Right lobe of liver (tissue), 4 donors: ENCODE results near the gene FAM163B.

Source experiments
- CTCF ChIP-seq, 4 donors: fragments of 200-600 bp in 3 of 4; fragments of 450-650 bp in 1 of 4; IDR thresholded peaks; one replicate each; pipeline versions ENCODE4 v1.5.1 to v1.8.0; 2016 to 2022; ENCODE audit warnings: antibody characterized with exemption in 4 of 4, mild to moderate bottlenecking in 2 of 4
- POLR2A ChIP-seq: fragments of 450-650 bp; IDR thresholded peaks from one replicate; pipeline ENCODE4 v1.6.1; 2017; ENCODE audit warnings: antibody characterized with exemption, mild to moderate bottlenecking
- donor health status: DM: no; HTN: no; CAD: no.
- donor health status: DM: no; HTN: no; CAD: no.
- donor health status: DM: no; HTN: yes; CAD: no.

DNA sequence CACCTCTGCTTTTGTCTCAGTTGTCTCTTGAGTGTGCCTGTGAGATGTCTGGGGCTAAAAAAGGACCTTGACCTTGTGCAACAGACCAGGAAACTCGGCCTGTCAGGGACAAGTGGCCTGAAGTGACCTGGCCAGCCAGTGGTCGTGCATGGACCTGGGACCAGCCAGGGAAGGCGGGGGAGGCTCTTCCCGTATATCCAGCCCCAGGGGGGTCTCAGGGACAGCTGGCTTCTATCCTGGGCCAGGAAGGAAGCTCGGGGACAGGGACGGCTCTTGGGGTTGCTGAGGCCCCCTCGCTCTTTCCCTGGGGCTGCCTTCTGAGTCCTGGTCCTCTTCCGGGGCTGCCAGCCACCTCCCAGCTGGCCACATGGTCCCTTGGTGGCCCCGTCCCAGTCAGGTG lies 77.9 kb downstream of the FAM163B start:
- TF ChIP-seq POLR2A: no peak
- no peak for TF ChIP-seq CTCF (IDR thresholded peaks at IDR 0.05)
